Heart right ventricle (tissue), 16 donors: ENCODE data around the gene GPRIN1. TPM values are rescaled to one million over a fixed set of nuclear protein-coding genes. Genes with fewer than 3 reads are reported as not detected.

ENCODE experiments used
- ATAC-seq, 8 donors: fragments of 200-7000 bp; cut with Tn5 transposase; one replicate each; pipeline ENCODE4 v1.9.1; 2020; ENCODE audit warnings: mild to moderate bottlenecking in 8 of 8, moderate library complexity in 8 of 8, moderate number of reproducible peaks in 1 of 8
- DNase-seq, 2 donors: peaks; one replicate each; pipeline ENCODE4 v3.0.0-alpha.2; 2020
- H3K27ac ChIP-seq, 10 donors: fragments of 200-600 bp; sonication (generic) in 2 of 10; one replicate each; pipeline versions ENCODE4 v1.5.0 to v1.8.0; 2020 to 2022; ENCODE audit warnings: mild to moderate bottlenecking in 3 of 10
- H3K27me3 ChIP-seq, 7 donors: fragments of 200-600 bp; one replicate each; pipeline ENCODE4 v1.8.0; 2021 to 2022; ENCODE audit warnings: mild to moderate bottlenecking in 2 of 7
- H3K36me3 ChIP-seq, 9 donors: fragments of 200-600 bp; sonication (generic) in 1 of 9; one replicate each; pipeline versions ENCODE4 v1.5.0 to v1.8.0; 2020 to 2022; ENCODE audit warnings: mild to moderate bottlenecking in 2 of 9
- H3K4me1 ChIP-seq, 9 donors: fragments of 200-600 bp; sonication (generic) in 1 of 9; one replicate each; pipeline versions ENCODE4 v1.5.0 to v1.8.0; 2020 to 2022; ENCODE audit warnings: mild to moderate bottlenecking in 4 of 9
- H3K4me3 ChIP-seq, 10 donors: fragments of 200-600 bp; sonication (generic) in 2 of 10; one replicate each; pipeline versions ENCODE4 v1.5.0 to v1.8.0; 2020 to 2022; ENCODE audit warnings: mild to moderate bottlenecking in 7 of 10, moderate library complexity in 2 of 10
- H3K9me3 ChIP-seq, 11 donors: fragments of 200-600 bp in 10 of 11; sonication (generic) in 2 of 11; one replicate each; pipeline versions ENCODE4 v1.5.0 to v1.8.0; 2013 to 2022; ENCODE audit warnings: mild to moderate bottlenecking in 2 of 11, control low read depth in 1 of 11, moderate library complexity in 1 of 11
- WGBS, 2 donors: extraction: QIAGEN DNeasy Blood & Tissue Kit; methylation state at CpG; one replicate each; pipeline ENCODE4 v1.1.7; 2013; ENCODE audit warnings: inconsistent platforms in 1 of 2; 5-methylcytosine and 5-hydroxymethylcytosine counted together
- intact Hi-C, 10 donors: fragments of 100-400 bp; cut with DNase I; formaldehyde crosslinking; loops; one replicate each; pipeline versions ENCODE4 v1.11.1 to v1.14.2; 2022
- polyA plus RNA-seq, 2 donors: library from polyadenylated mRNA; stranded (reverse); fragments of 200-250 nt; gene quantifications; one replicate each; pipeline ENCODE4 v1.2.3, GENCODE V29; 2013
- total RNA-seq, 10 donors: library from RNA; stranded (reverse); fragmentation: NEBNext Ultra II Directional in 3 of 10; extraction: Animal tissue kit (Norgen Biotek cat#: 25700) in 3 of 10; gene quantifications; one replicate each; pipeline versions ENCODE4 v1.2.1 to v1.2.4, GENCODE V29; 2021 to 2023
- TF ChIP-seq, protein P1 (sequence below), 9 donors: fragments of 200-600 bp; sonication (generic) in 2 of 9; IDR thresholded peaks; one replicate each; pipeline versions ENCODE4 v1.5.0 to v1.8.0; 2021 to 2022; ENCODE audit warnings: antibody characterized with exemption in 9 of 9, mild to moderate bottlenecking in 5 of 9, moderate library complexity in 1 of 9
- donor health status: Arrhythmogenic right ventricular cardiomyopathy.
- donor health status: ischemic (EF 13 %, LVEDD 7.1; RV severe dilation, severe dysfunction).
- donor health status: healthy with polysubstance abuse.
- donor health status: DM: no; HTN: yes; CAD: no.
- donor health status: DM: no; HTN: no; CAD: no.
- donor health status: ischemic (EF 25% LVEDD 6.9; RV normal size, moderate dysfunction).
- donor health status: ischemic (EF 25% LVEDD 5.7; RV mildly dilated, moderate dysfunction).
- donor health status: healthy.
- donor health status: DM: yes; HTN: yes; CAD: no.
- donor health status: Ischemic cardiomyopathy.
- donor health status: ischemic (EF 35%, LVEDD 5.7; RV mildly dilated, moderate dysfunction).
- donor health status: nonischemic (EF 11% LVEDD 7.7; RV severe dilation, severe dysfunction).
- donor health status: DM: yes; HTN: yes; CAD: no.
- donor health status: PGD.
- donor health status: ischemic (EF 29% LVEDD 5.4; RV normal size, mild dysfunction).
- donor health status: nonischemic (EF 23%, LVEDD 6.1; RV moderate dilation, normal function).

The GPRIN1 gene
- total and polyA plus RNA-seq, 12 donors = 0.06 to 1.0 (median 0.36) TPM

DNA sequence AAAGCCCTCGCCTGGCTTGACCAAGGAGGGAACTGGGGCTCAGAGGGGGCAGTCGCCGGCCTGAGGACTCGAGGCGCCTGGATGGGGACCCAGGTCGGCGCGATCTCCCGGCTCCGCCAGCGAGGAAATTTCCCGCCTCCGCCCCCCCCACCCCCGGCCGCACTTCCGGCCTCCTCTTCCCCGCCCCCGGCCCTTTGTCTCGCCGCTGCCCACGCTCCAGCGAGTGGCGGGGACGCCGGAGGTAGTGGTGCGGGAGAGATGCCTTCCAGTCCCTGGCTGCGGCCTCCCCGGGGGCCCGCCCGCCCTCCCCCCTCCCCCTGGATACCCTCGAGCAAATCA is 448 bp upstream of the GPRIN1 start:
- ATAC-seq (no peak), DNase-seq (no peak)
- WGBS, 2 donors = 1 to 3% methylated on average over 18 to 31 of the region's 31 CpGs
- Histone ChIP-seq H3K4me1 (peaks cover 0 to 16% (median 8%) of the 10 kb centered on the region in 9 donors), H3K27ac (peak overlapping the region in 2 of 10 donors; percentile 22 to 40), H3K36me3 (no peaks in the 10 kb centered on the region), H3K4me3 (peak overlapping the region; percentile 37 to 72 (median 57)), H3K9me3 (no peaks in the 10 kb centered on the region), H3K27me3 (peaks cover 0 to 66% (median 26%) of the 10 kb centered on the region in 7 donors)
- intact Hi-C loops = no loop called here
- TF ChIP-seq, protein P1, sequence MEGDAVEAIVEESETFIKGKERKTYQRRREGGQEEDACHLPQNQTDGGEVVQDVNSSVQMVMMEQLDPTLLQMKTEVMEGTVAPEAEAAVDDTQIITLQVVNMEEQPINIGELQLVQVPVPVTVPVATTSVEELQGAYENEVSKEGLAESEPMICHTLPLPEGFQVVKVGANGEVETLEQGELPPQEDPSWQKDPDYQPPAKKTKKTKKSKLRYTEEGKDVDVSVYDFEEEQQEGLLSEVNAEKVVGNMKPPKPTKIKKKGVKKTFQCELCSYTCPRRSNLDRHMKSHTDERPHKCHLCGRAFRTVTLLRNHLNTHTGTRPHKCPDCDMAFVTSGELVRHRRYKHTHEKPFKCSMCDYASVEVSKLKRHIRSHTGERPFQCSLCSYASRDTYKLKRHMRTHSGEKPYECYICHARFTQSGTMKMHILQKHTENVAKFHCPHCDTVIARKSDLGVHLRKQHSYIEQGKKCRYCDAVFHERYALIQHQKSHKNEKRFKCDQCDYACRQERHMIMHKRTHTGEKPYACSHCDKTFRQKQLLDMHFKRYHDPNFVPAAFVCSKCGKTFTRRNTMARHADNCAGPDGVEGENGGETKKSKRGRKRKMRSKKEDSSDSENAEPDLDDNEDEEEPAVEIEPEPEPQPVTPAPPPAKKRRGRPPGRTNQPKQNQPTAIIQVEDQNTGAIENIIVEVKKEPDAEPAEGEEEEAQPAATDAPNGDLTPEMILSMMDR (IDR thresholded peaks at IDR 0.05) = no peak

DNA sequence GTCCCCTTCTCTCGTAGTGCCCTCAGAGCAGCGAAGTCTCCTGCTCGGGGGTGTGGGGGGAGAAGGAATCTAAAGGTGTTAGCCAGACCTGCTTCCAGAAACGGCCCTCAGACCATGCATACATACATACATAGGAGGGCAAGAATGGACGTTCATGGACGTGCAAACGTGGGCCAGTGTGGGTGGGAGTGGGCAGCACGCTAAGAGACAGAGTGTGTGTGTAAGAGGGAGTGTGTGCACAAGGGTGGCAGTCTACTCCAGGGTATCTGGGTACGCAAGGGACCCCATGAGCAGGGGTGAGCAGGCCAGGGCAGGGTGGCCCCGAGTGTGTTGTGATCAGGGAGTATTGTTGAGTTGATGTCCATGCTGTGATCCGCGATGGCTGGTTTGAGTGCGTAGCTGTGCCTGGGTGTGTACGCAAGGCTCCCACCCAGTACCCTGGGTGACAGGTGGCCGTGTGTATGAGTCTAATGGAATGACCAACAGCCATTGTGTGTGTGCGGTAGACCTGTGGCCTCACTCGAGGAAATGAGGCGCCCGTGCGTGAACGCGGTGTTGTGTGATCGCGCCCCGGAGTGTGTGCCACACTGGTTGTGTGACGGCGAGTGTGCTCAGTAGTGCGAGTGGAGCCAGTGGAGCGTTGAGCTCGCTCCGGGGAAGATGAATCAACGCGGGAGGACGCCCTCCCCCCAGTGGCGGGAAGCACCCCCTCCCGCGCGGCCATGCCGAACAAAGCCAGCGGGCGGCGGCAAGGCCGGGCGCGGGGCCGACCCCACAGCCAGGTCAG is 826 bp downstream of the GPRIN1 start:
- Histone ChIP-seq H3K27me3 (peaks cover 0 to 55% (median 17%) of the 10 kb centered on the region in 7 donors), H3K9me3 (no peaks in the 10 kb centered on the region), H3K4me3 (peak overlapping the region in 9 of 10 donors; percentile 44 to 72 (median 58)), H3K27ac (no peak overlapping the region), H3K36me3 (no peaks in the 10 kb centered on the region), H3K4me1 (peaks cover 0 to 16% (median 8%) of the 10 kb centered on the region in 9 donors)
- no peak for DNase-seq
- WGBS, 2 donors = 28 to 33% methylated on average over 44 to 46 of the region's 46 CpGs
- intact Hi-C loops = no loop called here
- TF ChIP-seq, protein P1 (IDR thresholded peaks at IDR 0.05) = no peak
- no peak for ATAC-seq

DNA sequence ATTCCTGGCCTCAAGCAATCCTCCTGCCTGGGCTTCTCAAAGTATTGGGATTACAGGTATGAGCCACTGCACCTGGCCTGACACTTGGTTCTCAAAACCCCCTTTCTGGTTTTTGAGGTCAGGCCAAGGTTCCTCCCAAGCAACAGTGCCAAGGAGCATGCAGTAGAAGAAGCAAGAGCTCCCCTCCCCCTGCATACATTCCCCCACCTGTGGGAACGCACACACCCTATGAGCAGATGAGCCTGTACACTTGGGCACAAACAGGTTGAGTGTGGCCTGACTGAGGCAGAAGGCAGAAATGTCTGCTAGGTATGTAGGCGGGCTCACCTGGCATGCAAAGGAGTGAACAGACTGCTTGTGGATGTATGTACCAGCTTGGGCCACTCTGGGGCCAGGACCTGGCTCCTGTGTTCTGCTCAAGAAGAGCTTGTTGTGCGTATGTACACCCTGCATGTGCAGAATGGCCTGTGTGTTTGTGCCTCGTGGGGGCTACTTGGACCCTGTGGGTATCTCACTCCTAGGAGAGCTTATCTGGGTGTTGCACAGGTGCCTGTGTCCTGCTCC is 1.7 kb downstream of the GPRIN1 start:
- TF ChIP-seq, protein P1 (IDR thresholded peaks at IDR 0.05) = no peak
- DNase-seq (no peak), ATAC-seq (no peak)
- intact Hi-C loops = no loop called here
- H3K4me1 ChIP-seq = peaks cover 0 to 16% (median 8%) of the 10 kb centered on the region in 9 donors
- no peak overlapping the region for H3K4me3 ChIP-seq
- H3K27me3 ChIP-seq = peaks cover 0 to 48% (median 13%) of the 10 kb centered on the region in 7 donors
- no peaks in the 10 kb centered on the region for H3K9me3 ChIP-seq
- no peaks in the 10 kb centered on the region for H3K36me3 ChIP-seq
- H3K27ac ChIP-seq = no peak overlapping the region
- WGBS, 2 donors = 87 to 89% methylated on average over 4 of the region's 4 CpGs

DNA sequence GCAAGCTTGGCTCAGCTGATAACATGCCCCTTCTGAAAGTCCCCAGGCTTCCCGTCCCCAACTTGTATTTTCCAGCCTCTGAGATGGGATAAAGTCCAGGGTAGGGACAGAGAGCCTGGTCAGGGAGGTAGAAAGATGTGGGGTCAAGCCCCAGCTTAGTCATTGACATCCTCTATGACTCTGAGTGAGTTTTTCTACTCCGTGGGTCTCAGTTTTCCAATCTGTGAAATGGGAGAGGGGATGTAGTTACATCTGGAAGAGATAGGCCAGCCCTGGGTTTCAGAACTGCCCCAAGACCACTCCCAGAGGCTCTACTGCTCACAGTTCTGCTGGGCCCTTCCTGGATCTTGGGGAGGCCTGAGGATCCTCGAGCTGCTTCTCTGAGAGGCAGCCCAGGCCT is 3.1 kb downstream of the GPRIN1 start:
- Histone ChIP-seq H3K27me3 (peaks cover 0 to 35% (median 4%) of the 10 kb centered on the region in 7 donors), H3K36me3 (no peaks in the 10 kb centered on the region), H3K4me3 (no peak overlapping the region), H3K4me1 (peaks cover 0 to 16% (median 8%) of the 10 kb centered on the region in 9 donors), H3K9me3 (no peaks in the 10 kb centered on the region), H3K27ac (no peak overlapping the region)
- intact Hi-C loops = no loop called here
- ATAC-seq (no peak), DNase-seq (no peak)
- 81 to 84% methylated on average over 3 of the region's 3 CpGs for WGBS, 2 donors
- TF ChIP-seq, protein P1 (IDR thresholded peaks at IDR 0.05) = no peak
